Neural cell (in vitro differentiated cells): ENCODE data around the gene PPIG. TPM values are rescaled to one million over a fixed set of nuclear protein-coding genes. Genes with fewer than 3 reads are reported as not detected.

Experiments
- H2AFZ ChIP-seq: fragments of 200-600, 300-800 bp; sonication (generic), shearing (Covaris generic); 2 replicates; pipeline ENCODE4 v1.6.0; 2014; ENCODE audit warnings: low read depth, mild to moderate bottlenecking, antibody characterized with exemption, low read length, moderate library complexity
- H3F3A ChIP-seq: fragments of 200-600 bp; shearing (Covaris generic); 2 replicates; pipeline ENCODE4 v1.6.1; 2016; ENCODE audit warnings: mild to moderate bottlenecking, moderate library complexity, mixed read lengths, antibody characterized with exemption, low read length; ENCODE audit not compliant: insufficient read depth, poor library complexity, severe bottlenecking
- H3K27ac ChIP-seq: fragments of 200-600, 300-800 bp; sonication (generic), shearing (Covaris generic); 2 replicates; pipeline ENCODE4 v1.5.1; 2014; ENCODE audit warnings: mild to moderate bottlenecking, low read length, moderate library complexity
- H3K27me3 ChIP-seq: fragments of 300-800, 200-600 bp; sonication (generic), shearing (Covaris generic); 2 replicates; pipeline ENCODE4 v1.6.0; 2014; ENCODE audit warnings: mild to moderate bottlenecking, low read depth, low read length, moderate library complexity; ENCODE audit not compliant: insufficient read depth
- H3K36me3 ChIP-seq: fragments of 300-800, 200-600 bp; sonication (generic), shearing (Covaris generic); 2 replicates; pipeline ENCODE4 v1.5.1; 2014; ENCODE audit warnings: mild to moderate bottlenecking, antibody characterized with exemption, low read length, moderate library complexity; ENCODE audit not compliant: insufficient read depth
- H3K4me2 ChIP-seq: fragments of 300-800, 200-600 bp; sonication (generic), shearing (Covaris generic); 2 replicates; pipeline ENCODE4 v1.6.0; 2014; ENCODE audit warnings: mild to moderate bottlenecking, low read length
- H3K4me3 ChIP-seq: fragments of 300-800, 200-600 bp; sonication (generic), shearing (Covaris generic); 2 replicates; pipeline ENCODE4 v1.5.1; 2014; ENCODE audit warnings: mild to moderate bottlenecking, low read length, moderate library complexity
- H3K79me2 ChIP-seq: fragments of 200-600 bp; shearing (Covaris generic); replicated peaks from 2 replicates; pipeline ENCODE4 v1.6.0; 2014; ENCODE audit warnings: mild to moderate bottlenecking, low read length, moderate library complexity; ENCODE audit not compliant: insufficient read depth
- H3K9ac ChIP-seq: fragments of 300-800, 200-600 bp; sonication (generic), shearing (Covaris generic); 2 replicates; pipeline ENCODE4 v1.6.1; 2016; ENCODE audit warnings: mild to moderate bottlenecking, low read length, mixed read lengths
- H3K9me2 ChIP-seq: fragments of 200-600 bp; shearing (Covaris generic); 2 replicates; pipeline ENCODE4 v1.6.1; 2016; ENCODE audit warnings: mild to moderate bottlenecking, low read length, mixed read lengths; ENCODE audit not compliant: insufficient read depth
- H3K9me3 ChIP-seq: fragments of 200-600, 300-800 bp; sonication (generic), shearing (Covaris generic); 2 replicates; pipeline ENCODE4 v1.6.1; 2016; ENCODE audit warnings: mild to moderate bottlenecking, mixed run types, low read length, moderate library complexity, mixed read lengths
- H4K20me1 ChIP-seq: fragments of 200-600 bp; shearing (Covaris generic); 2 replicates; pipeline ENCODE4 v1.6.1; 2016; ENCODE audit warnings: mild to moderate bottlenecking, mixed run types; ENCODE audit not compliant: insufficient read depth
- EP300 ChIP-seq: fragments of 450-650 bp; conservative IDR thresholded peaks from 2 replicates; pipeline ENCODE4 v1.6.1; 2014; ENCODE audit warnings: antibody characterized with exemption, mild to moderate bottlenecking, moderate library complexity; ENCODE audit not compliant: poor library complexity, severe bottlenecking
- EZH2 ChIP-seq: fragments of 200-600, 300-800 bp; shearing (Covaris generic), sonication (generic); IDR thresholded peaks from 2 replicates; pipeline ENCODE4 v1.6.1; 2014; ENCODE audit warnings: antibody characterized with exemption, low read length, borderline replicate concordance, mild to moderate bottlenecking; ENCODE audit not compliant: insufficient read depth, poor library complexity, severe bottlenecking
- MXI1 ChIP-seq: fragments of 450-650 bp; conservative IDR thresholded peaks from 2 replicates; pipeline ENCODE4 v1.6.1; 2014; ENCODE audit warnings: antibody characterized with exemption, mild to moderate bottlenecking; ENCODE audit not compliant: poor library complexity, severe bottlenecking
- POLR2AphosphoS5 ChIP-seq: IDR thresholded peaks from 2 replicates; pipeline ENCODE4 v1.6.1; 2012
- RAD21 ChIP-seq: fragments of 450-650 bp; conservative IDR thresholded peaks from 2 replicates; pipeline ENCODE4 v1.6.1; 2014; ENCODE audit warnings: antibody characterized with exemption, mild to moderate bottlenecking, moderate library complexity
- SMC3 ChIP-seq: fragments of 450-650 bp; conservative IDR thresholded peaks from 2 replicates; pipeline ENCODE4 v1.6.1; 2014; ENCODE audit warnings: antibody characterized with exemption, mild to moderate bottlenecking, moderate library complexity; ENCODE audit not compliant: poor library complexity
- TAF1 ChIP-seq: IDR thresholded peaks from 2 replicates; pipeline ENCODE4 v1.6.1; 2012; ENCODE audit warnings: low read depth
- polyA plus RNA-seq: library from polyadenylated mRNA; depleted of rRNA; stranded (reverse); fragments of >200 nt; gene quantifications from 2 replicates; pipeline ENCODE4 v1.2.3, GENCODE V29; 2014
- TF ChIP-seq, protein P1 (sequence below): IDR thresholded peaks from 2 replicates; pipeline ENCODE4 v1.6.1; 2012; ENCODE audit warnings: borderline replicate concordance
- TF ChIP-seq, protein P2 (sequence below): fragments of 450-650 bp; IDR thresholded peaks from 2 replicates; pipeline ENCODE4 v1.5.1; 2014; ENCODE audit warnings: antibody characterized with exemption, mild to moderate bottlenecking, moderate library complexity; ENCODE audit not compliant: poor library complexity, severe bottlenecking

PPIG gene
- polyA plus RNA-seq, 1 donor from 2014 or later = 45.0 TPM

DNA sequence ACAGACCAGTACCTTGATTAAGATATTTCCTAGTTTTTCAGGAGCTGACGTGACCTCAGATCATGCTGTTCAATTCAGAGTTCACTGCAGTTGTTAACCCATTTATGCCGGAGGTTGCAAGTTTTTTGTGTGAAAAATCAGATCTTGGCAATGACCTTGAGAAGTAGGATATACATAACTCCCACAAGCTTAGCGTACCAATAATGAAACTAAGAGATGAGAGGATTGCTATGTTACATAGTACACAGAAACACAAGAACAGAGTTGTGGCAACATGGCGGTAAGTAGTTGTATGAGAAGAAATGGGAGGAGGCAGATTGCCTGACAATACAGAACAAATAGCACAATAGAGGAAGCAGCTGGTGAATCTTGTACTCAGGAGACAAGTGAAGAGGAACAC lies 39.1 kb downstream of the PPIG start:
- Histone ChIP-seq H3K4me3 (no peak overlapping the region), H3F3A (no peaks in the 10 kb centered on the region), H3K4me2 (no peak overlapping the region), H3K27me3 (no peaks in the 10 kb centered on the region), H3K36me3 (no peaks in the 10 kb centered on the region), H3K79me2 (no peaks in the 10 kb centered on the region), H2AFZ (no peak overlapping the region), H3K27ac (no peak overlapping the region), H3K9me2 (no peaks in the 10 kb centered on the region), H3K9ac (no peak overlapping the region), H3K9me3 (no peaks in the 10 kb centered on the region), H4K20me1 (no peaks in the 10 kb centered on the region)
- TF ChIP-seq, protein P1, sequence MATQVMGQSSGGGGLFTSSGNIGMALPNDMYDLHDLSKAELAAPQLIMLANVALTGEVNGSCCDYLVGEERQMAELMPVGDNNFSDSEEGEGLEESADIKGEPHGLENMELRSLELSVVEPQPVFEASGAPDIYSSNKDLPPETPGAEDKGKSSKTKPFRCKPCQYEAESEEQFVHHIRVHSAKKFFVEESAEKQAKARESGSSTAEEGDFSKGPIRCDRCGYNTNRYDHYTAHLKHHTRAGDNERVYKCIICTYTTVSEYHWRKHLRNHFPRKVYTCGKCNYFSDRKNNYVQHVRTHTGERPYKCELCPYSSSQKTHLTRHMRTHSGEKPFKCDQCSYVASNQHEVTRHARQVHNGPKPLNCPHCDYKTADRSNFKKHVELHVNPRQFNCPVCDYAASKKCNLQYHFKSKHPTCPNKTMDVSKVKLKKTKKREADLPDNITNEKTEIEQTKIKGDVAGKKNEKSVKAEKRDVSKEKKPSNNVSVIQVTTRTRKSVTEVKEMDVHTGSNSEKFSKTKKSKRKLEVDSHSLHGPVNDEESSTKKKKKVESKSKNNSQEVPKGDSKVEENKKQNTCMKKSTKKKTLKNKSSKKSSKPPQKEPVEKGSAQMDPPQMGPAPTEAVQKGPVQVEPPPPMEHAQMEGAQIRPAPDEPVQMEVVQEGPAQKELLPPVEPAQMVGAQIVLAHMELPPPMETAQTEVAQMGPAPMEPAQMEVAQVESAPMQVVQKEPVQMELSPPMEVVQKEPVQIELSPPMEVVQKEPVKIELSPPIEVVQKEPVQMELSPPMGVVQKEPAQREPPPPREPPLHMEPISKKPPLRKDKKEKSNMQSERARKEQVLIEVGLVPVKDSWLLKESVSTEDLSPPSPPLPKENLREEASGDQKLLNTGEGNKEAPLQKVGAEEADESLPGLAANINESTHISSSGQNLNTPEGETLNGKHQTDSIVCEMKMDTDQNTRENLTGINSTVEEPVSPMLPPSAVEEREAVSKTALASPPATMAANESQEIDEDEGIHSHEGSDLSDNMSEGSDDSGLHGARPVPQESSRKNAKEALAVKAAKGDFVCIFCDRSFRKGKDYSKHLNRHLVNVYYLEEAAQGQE = no peak
- TF ChIP-seq POLR2AphosphoS5 (no peak), MXI1 (no peak), SMC3 (no peak), EZH2 (no peak), RAD21 (no peak), TAF1 (no peak), EP300 (no peak)
- TF ChIP-seq, protein P2, sequence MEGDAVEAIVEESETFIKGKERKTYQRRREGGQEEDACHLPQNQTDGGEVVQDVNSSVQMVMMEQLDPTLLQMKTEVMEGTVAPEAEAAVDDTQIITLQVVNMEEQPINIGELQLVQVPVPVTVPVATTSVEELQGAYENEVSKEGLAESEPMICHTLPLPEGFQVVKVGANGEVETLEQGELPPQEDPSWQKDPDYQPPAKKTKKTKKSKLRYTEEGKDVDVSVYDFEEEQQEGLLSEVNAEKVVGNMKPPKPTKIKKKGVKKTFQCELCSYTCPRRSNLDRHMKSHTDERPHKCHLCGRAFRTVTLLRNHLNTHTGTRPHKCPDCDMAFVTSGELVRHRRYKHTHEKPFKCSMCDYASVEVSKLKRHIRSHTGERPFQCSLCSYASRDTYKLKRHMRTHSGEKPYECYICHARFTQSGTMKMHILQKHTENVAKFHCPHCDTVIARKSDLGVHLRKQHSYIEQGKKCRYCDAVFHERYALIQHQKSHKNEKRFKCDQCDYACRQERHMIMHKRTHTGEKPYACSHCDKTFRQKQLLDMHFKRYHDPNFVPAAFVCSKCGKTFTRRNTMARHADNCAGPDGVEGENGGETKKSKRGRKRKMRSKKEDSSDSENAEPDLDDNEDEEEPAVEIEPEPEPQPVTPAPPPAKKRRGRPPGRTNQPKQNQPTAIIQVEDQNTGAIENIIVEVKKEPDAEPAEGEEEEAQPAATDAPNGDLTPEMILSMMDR = no peak

DNA sequence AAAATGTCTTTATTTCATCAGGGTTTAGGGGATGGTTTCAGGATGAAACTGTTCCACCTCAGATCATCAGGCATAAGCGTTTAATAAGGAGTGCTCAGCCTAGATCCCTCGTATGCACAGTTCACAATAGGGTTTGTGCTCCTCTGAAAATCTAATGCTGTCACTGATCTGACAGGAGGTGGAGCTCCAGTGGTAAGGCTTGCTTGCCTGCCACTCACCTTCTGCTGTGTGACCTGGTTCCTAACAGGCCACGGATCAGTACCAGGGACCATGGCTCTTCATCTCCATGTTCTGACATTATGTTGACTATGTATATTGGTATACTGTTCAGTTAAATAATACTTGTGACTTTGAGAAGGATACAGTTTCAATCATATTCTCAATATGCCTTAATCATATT lies 41.6 kb downstream of the PPIG start:
- H3K4me2 ChIP-seq = no peak overlapping the region
- H3K9me2 ChIP-seq = no peaks in the 10 kb centered on the region
- no peaks in the 10 kb centered on the region for H3K79me2 ChIP-seq
- no peak overlapping the region for H3K9ac ChIP-seq
- H3F3A ChIP-seq = no peaks in the 10 kb centered on the region
- TF ChIP-seq POLR2AphosphoS5 (no peak), TAF1 (no peak)
- H3K9me3 ChIP-seq = no peaks in the 10 kb centered on the region
- no peaks in the 10 kb centered on the region for H3K36me3 ChIP-seq
- no peaks in the 10 kb centered on the region for H4K20me1 ChIP-seq
- no peak overlapping the region for H2AFZ ChIP-seq
- H3K27me3 ChIP-seq = no peaks in the 10 kb centered on the region
- H3K4me3 ChIP-seq = no peak overlapping the region
- H3K27ac ChIP-seq = no peak overlapping the region
